SKM-1 (cell line): Measurements from ENCODE around the gene PDLIM7.

Experiments
- DNase-seq: peaks from one replicate; lab custom pipeline; 2025; ENCODE audit not compliant: unreplicated experiment; lab: John Stamatoyannopoulos, UW

Gene PDLIM7

GRCh38 chr5:177524941-177525655 is 27.7 kb upstream of the PDLIM7 start:
- no peak for DNase-seq

DNA sequence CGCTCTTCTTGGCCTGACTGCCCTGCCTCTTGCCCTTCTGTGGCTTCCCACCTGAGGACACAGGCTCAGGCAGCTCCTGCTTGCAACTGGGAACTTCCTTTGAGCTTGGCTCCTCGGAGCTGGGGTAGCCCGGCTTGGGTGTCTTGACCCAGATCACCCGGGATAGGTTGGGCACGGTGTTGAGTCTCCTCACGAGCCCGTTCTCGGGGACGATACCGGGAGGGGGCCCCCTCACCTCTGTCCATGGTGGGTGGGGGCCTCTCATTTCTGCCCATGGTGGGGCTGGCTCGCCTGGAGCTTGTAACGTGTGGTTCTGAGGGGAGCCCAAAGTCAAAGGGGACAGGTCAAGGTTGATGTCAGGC is 27.1 kb upstream of the PDLIM7 start:
- no peak for DNase-seq

- DNase-seq = no peak
Measured at GRCh38 chr5:177523711-177524538, 26.5 kb upstream of the PDLIM7 start.

DNA sequence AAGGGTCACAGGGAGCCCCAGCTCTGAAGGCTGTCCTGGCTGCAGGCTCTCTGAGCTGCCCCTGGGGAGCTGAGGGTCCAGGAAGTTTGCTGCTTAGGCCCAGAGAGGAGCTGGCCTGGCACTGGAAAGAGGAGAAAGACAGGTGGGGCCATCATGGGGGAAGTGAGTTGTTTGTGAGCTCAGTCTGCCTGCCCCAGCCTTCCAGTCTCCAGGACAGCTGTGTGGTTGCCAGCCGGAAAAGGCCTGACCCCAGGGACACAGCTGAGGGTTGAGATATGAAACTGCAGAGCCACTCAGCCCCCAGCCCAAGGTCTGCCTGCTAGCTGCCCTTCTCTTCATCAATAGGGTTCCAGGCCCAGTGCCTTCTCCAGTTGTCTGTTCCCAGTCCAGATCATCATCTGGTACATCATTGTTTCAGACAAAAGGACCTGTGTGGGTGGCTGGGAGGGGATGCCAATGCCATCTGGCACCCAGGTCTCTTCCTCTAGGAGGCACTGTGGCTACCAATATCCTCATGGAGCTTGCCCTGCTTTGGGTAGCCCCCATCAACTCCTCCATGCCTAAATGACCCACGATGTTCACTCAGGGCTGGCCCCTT is 23.6 kb upstream of the PDLIM7 start:
- no peak for DNase-seq

DNA sequence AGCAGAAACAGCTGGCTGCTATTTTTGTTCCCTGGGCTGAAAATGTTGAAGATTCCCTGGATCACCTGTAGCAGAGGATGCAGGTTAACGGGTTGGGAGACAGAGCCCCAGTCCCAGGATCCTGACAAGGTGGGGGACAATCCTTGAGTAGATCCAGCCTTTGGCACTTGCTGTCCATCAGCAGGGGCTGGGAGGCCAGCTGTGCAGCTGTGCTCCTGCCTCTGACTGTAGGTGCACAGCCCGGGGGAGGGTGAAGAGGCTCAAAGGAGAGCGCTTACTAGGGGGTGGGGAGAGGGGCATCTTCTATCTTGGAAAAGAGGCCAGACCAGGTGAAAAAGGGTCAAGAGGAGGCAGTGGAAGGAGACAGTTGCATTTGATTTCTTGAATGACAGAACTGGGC is 22.9 kb upstream of the PDLIM7 start:
- DNase-seq = no peak

GRCh38 chr5:177519463-177520235 is 22.2 kb upstream of the PDLIM7 start:
- DNase-seq = no peak

DNA sequence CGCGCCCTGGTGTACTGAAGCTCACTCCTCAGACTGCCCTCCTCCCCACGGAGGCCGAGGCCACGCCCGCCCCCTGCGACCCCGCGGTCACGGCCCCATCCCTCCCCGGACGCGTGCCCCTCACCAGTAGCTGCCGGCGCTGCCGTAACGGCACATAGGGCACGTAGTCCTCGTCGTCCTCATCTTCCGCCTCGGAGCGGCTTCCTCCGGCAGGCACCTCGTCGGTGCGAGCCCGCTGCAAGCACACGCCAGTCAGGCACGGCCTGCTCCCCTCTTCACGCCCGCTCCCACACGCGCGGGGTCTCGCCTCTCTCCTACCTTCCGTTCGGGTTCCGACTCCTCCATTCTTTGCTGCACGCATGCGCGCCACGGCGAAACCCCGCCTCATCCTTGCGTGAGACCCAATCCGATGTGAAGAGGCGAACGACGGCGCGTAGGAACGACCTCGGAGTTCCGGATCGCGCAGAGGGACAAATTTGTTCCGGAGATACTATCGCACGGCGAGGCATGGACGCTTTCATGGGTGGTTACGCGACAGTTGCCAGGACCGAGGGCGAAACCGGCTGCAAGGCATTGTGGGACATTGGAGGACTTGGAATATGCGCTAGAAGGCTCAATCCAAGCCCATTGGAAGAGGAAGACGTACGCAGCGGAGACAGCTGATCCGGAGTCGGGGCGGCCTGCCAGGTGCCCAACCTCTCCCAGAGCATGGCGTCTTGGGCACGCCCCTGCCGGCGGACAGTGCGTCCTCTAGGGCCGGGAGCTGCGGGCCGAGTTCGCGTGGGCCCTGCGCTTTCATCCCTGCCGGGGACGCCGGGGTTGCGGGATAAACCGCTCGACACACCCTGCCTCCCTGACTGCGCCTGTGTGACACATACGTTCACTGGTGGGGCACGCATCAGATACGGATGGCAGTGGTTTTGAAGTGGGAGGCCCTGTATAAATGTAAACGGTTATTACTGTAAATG is 19.5 kb upstream of the PDLIM7 start, which contains the start of gene DDX41:
TSS of gene DDX41 (minus strand) at position 361 of the 968 bp plus-strand sequence. CDS start at position 345, 16 bp downstream.
- DNase-seq = peak; percentile 94

- DNase-seq = no peak
Measured at GRCh38 chr5:177515580-177515979, 18.2 kb upstream of the PDLIM7 start.

DNA sequence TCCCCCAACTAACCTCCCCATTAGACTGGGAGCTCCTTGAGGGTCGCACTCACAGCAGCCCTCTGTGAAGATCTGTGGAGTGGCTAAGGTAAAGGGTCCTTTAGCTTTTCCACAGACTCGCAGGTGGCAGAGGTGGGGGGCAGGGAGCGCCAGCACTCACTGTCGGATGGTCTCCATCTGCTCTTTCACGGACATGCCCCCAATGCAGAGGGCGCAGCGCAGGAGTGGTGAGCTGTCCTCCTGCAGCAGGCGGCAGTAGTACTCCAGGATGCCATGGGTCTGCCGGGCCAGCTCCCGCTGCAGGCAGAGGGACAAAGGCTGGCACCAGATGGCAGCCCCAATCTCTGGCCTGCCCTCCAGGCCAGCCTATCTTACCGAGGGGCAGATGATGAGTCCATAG is 17.1 kb upstream of the PDLIM7 start:
- DNase-seq = no peak

DNA sequence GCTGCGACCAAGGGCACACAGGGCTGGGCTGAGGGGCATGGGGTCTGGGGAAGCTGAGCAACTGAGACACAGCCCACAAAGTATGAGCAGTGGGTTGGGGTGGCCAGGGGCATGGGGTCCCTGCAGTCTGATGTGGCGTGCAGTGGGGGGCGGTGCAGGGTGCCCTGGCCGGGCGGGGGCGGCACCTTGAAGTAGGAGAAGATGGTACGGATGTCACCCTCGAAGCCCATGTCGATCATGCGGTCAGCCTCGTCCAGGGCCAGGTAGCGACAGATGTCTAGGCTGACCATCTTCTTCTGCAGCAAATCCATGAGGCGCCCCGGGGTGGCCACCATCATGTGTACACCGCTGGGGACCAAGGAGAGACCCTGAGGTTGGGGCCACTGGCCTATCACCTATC is 16.1 kb upstream of the PDLIM7 start:
- no peak for DNase-seq

DNA sequence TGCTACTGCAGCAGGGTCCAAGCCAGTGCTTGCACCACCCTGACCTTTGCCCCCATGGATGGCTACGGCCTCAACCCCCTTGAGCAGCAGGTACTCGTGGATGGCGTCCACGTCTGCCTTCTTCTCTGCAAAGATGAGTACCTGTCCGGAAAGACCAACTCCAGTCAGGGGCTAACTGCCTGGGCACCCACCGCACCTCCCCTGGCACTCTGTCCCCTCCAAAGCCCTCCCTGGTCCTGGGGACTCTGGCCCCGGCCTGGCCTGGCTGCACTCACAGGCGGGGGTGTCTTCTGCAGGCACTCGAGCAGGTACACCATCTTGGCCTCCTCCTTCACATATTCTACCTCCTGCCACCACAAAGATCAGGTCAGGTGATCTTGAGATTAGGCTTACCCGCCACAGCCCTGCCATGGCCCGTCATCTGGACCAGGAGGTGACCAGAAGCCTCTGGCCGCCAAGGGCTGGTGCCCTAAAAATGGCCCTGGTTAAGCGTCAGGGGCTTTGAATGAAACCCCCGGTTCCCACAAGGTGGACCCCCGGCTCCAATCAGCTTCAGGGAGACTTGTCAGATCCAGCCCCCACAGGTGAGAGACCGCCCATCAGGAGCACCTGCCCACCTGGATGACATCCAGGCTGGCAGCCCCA is 15.5 kb upstream of the PDLIM7 start:
- DNase-seq = no peak

DNA sequence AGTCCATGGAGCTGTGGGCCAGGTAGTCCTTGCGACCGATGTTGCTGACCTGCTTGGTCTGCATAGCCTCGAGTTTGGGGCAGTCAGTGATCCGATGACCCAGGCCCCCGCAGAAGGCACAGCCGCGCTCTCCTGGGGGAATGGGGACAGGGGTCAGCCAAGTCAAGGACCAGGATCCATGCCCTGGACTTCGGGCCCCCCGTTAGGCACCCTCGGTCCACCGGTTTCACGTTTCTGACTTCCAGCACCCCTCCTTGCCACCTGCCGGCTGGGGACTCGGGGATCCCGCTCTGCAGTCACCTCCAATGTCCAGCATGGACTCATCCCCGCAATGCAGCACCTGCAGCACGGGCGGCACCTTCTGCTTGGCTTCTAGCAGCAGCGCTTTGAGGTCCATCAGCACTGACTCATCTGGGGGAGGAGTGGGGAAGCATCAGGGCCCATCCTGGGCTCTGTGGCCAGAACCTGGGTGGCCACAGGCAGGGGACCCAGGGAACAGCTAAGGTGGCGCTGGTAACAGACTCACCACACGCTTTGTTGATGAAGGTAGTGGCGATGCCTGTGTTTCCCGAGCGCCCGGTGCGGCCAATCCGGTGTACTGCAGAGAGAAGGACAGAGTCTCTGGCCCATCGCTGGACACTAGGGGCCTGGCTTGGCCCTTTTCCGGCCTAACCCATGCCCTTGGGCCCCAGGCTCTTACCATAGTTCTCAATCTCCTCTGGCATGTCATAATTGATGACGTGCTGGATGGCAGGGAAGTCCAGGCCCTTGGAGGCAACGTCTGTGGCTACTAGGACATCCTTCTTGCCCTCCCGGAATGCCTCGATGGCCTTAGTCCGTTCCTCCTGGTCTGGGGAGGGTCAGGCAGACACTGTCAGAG is 14.6 kb upstream of the PDLIM7 start:
- DNase-seq = no peak

- DNase-seq = no peak
Measured at GRCh38 chr5:177511181-177511580, 13.8 kb upstream of the PDLIM7 start.

GRCh38 chr5:177510567-177511053 is 13.2 kb upstream of the PDLIM7 start:
- DNase-seq = peak; percentile 88

GRCh38 chr5:177509991-177510566 is 12.7 kb upstream of the PDLIM7 start:
- peak; percentile 37 for DNase-seq

DNA sequence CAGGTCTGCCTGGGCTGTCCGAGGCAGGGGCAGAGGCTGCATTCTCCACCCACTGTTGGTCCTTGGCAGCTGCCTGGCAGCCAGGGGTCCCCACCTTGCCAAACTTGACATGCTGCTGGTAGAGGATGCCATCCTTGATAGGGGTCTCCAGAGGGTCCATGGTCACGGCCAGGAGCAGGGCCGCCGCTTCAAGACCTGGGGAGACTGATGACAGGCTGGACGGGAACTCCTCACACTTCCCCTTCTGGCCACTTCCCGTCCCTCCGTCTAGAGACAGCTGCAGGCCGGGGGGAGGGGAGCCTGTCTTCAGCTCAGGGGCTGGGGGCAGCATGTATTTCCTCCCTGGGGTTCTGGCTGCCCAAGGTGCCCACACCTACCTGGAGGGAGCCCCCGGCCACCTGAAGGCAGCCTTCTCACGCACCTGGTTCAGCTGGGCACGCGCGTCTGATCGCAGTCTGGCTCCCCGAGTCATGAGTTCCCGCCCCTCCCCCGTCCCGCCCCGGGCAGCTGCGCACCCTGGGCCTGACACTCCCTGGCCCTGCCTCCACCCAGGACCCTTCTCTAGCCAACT is 12.1 kb upstream of the PDLIM7 start, which contains the start of gene DOK3:
TSS of gene DOK3 (minus strand) at position 446 of the 571 bp plus-strand sequence. CDS start at position 160, 286 bp downstream.
- DNase-seq = peak; percentile 48

GRCh38 chr5:177508837-177509236 is 11.4 kb upstream of the PDLIM7 start:
- no peak for DNase-seq

- no peak for DNase-seq
Measured at GRCh38 chr5:177508221-177508611, 10.8 kb upstream of the PDLIM7 start.
